OCI-LY3 (cell line): ENCODE measurements around the gene APOF.

ENCODE experiments used
- H2AFZ ChIP-seq: fragments of 200-600, 300-600 bp; shearing (Covaris generic); 2 replicates; pipeline ENCODE4 v1.6.0; 2014; ENCODE audit warnings: antibody characterized with exemption, low read depth, low read length
- H3K27ac ChIP-seq: fragments of 200-600, 300-600 bp; sonication (generic); 2 replicates; pipeline ENCODE4 v1.5.1; 2014; ENCODE audit warnings: mild to moderate bottlenecking, low read length, moderate library complexity, mixed read lengths
- H3K27me3 ChIP-seq: fragments of 200-600, 300-600 bp; sonication (generic); 2 replicates; pipeline ENCODE4 v1.6.1; 2014; ENCODE audit warnings: low read depth, low read length, mixed read lengths
- H3K36me3 ChIP-seq: fragments of 200-600, 300-600 bp; sonication (generic); replicated peaks from 2 replicates; pipeline ENCODE3; 2014; ENCODE audit warnings: low read depth, low read length, mixed read lengths
- H3K4me1 ChIP-seq: fragments of 300-600, 200-600 bp; sonication (generic); 2 replicates; pipeline ENCODE4 v1.6.1; 2014; ENCODE audit warnings: low read length, mixed read lengths
- H3K4me2 ChIP-seq: fragments of 200-600, 300-600 bp; sonication (generic); 2 replicates; pipeline ENCODE4 v1.6.1; 2014; ENCODE audit warnings: low read length, mixed read lengths
- H3K4me3 ChIP-seq: fragments of 300-600, 200-600 bp; sonication (generic); 2 replicates; pipeline ENCODE4 v1.5.1; 2014; ENCODE audit warnings: antibody characterized with exemption, mild to moderate bottlenecking, low read length, moderate library complexity
- H3K79me2 ChIP-seq: fragments of 300-600, 200-600 bp; shearing (Covaris generic); 2 replicates; pipeline ENCODE4 v1.6.1; 2014; ENCODE audit warnings: mild to moderate bottlenecking, low read length, mixed read lengths
- H3K9ac ChIP-seq: fragments of 300-600, 200-600 bp; shearing (Covaris generic); 2 replicates; pipeline ENCODE4 v1.6.0; 2014; ENCODE audit warnings: mild to moderate bottlenecking, low read length, moderate library complexity
- H3K9me3 ChIP-seq: fragments of 200-600, 300-600 bp; shearing (Covaris generic); 2 replicates; pipeline ENCODE4 v1.6.1; 2014; ENCODE audit warnings: low read length, mixed read lengths; ENCODE audit not compliant: insufficient read depth
- H4K20me1 ChIP-seq: fragments of 200-600, 300-600 bp; sonication (generic); 2 replicates; pipeline ENCODE4 v1.6.1; 2016; ENCODE audit warnings: low read length, mixed read lengths; ENCODE audit not compliant: insufficient read depth
- EZH2phosphoT487 ChIP-seq: fragments of 200-600 bp; shearing (Covaris generic); IDR thresholded peaks from 2 replicates; pipeline ENCODE4 v1.6.1; 2018; ENCODE audit warnings: antibody characterized with exemption, mixed run types, low read depth
- TF ChIP-seq, protein P1 (sequence below): fragments of 200-600, 300-600 bp; sonication (generic); IDR thresholded peaks from 2 replicates; pipeline ENCODE4 v1.5.1; 2014; ENCODE audit warnings: antibody characterized with exemption, low read length, low read depth

APOF gene, protein sequence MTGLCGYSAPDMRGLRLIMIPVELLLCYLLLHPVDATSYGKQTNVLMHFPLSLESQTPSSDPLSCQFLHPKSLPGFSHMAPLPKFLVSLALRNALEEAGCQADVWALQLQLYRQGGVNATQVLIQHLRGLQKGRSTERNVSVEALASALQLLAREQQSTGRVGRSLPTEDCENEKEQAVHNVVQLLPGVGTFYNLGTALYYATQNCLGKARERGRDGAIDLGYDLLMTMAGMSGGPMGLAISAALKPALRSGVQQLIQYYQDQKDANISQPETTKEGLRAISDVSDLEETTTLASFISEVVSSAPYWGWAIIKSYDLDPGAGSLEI

DNA sequence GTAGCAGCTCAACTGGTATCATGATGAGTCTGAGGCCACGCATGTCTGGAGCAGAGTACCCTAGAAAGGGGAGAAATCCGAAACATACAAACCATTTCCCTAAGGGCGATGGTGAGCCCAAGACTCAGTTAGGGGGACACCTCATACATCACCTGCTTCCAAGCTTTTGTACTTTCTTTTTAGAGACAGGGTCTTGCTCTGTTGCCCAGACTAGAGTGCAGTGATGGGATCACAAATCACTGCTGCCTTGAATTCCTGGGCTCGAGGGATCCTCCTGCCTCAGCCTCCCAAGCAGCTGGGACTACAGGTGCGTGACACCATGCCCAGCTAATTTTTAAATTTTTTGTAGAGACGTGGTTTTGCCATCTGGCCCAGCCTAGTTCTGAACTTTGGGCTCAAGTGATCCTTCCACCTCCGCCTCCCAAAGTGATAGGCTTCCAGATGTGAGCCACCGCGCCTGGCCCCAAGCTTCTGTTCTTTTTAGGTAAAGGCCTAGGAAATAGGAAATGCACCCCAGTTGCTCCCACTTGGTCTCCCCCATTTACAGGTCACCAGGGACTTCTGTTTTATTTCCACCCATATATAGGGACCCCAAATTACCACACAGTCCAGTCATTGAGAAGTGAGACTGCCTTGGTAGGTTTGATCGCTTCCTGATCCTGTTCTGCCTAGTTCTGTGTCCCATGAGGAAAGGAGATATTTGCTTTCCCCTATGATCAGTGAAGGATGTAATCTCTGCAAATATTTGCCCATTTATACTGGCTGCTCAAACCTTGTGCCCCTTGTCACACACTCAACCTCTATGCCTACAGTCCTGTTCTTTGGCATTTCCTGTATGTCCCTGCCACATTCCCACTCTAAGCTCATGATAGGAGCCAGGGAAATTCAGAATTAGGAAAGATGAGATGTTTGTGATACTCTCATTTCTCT is at the start of gene APOF:
APOF (minus strand) TSS at position 728 of the 930 bp plus-strand sequence; CDS start at position 616, 112 bp downstream.
- no peaks in the 10 kb centered on the region for H4K20me1 ChIP-seq
- no peaks in the 10 kb centered on the region for H3K27me3 ChIP-seq
- no peak within 1 kb of the TSS for H3K27ac ChIP-seq
- H3K4me1 ChIP-seq: peaks cover 17% of the 10 kb centered on the region
- H2AFZ ChIP-seq: no peak within 1 kb of the TSS
- H3K4me3 ChIP-seq: no peak within 1 kb of the TSS
- no peak within 1 kb of the TSS for H3K9ac ChIP-seq
- TF ChIP-seq EZH2phosphoT487: no peak
- TF ChIP-seq, protein P1, sequence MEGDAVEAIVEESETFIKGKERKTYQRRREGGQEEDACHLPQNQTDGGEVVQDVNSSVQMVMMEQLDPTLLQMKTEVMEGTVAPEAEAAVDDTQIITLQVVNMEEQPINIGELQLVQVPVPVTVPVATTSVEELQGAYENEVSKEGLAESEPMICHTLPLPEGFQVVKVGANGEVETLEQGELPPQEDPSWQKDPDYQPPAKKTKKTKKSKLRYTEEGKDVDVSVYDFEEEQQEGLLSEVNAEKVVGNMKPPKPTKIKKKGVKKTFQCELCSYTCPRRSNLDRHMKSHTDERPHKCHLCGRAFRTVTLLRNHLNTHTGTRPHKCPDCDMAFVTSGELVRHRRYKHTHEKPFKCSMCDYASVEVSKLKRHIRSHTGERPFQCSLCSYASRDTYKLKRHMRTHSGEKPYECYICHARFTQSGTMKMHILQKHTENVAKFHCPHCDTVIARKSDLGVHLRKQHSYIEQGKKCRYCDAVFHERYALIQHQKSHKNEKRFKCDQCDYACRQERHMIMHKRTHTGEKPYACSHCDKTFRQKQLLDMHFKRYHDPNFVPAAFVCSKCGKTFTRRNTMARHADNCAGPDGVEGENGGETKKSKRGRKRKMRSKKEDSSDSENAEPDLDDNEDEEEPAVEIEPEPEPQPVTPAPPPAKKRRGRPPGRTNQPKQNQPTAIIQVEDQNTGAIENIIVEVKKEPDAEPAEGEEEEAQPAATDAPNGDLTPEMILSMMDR: no peak
- H3K79me2 ChIP-seq: 0 out of 2 replicates have a peak, but pooled peaks cover 7% of the 10 kb centered on the region
- H3K9me3 ChIP-seq: no peaks in the 10 kb centered on the region
- no peaks in the 10 kb centered on the region for H3K36me3 ChIP-seq
- H3K4me2 ChIP-seq: no peak within 1 kb of the TSS

DNA sequence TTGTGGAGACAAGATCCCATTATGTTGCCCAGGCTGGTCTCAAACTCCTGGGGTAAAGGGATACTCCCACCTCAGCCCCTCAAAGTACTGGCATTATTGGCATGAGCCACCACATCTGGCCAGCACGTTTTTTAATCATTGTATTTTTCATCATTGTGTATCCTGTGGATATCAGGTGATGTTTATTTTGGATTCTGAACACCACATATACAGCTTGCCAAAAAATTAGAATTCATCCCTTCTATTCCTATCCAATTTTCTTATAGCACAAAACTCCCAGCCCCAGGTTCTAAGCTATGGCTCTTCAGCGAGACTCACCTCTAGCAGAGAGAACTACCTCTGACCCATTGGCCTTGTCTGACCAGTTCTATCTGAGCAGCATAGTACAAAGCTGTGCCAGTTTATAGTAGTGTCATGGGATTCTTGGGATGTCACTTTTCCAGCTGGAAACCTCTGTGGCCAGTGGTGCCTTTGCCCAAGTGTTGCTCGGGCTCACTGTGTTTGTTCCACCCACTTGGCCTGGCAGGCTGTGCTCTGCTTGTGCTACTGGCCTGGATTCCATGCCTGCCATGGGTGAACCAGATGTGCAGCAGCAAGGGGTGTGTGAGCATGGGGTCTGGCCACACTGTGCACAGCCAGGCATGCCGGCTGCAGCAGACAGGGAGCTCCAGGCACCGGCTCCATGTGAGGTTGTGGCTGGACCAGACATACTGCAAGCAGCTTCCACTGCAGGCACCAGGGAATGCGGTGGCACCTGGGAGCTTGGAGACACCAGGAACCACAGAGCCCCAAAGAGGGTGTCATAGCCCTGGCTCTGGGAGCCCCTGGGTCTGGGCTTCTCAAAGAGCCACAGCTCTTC is 49.4 kb upstream of the APOF start:
- Histone ChIP-seq H3K36me3 (peaks cover 18% of the 10 kb centered on the region), H2AFZ (no peak overlapping the region), H4K20me1 (no peaks in the 10 kb centered on the region), H3K27me3 (no peaks in the 10 kb centered on the region), H3K9me3 (no peaks in the 10 kb centered on the region), H3K9ac (no peak overlapping the region), H3K4me2 (no peak overlapping the region), H3K79me2 (no peaks in the 10 kb centered on the region), H3K4me1 (no peaks in the 10 kb centered on the region), H3K27ac (no peak overlapping the region), H3K4me3 (no peak overlapping the region)
- TF ChIP-seq, protein P1: no peak
- no peak for TF ChIP-seq EZH2phosphoT487

DNA sequence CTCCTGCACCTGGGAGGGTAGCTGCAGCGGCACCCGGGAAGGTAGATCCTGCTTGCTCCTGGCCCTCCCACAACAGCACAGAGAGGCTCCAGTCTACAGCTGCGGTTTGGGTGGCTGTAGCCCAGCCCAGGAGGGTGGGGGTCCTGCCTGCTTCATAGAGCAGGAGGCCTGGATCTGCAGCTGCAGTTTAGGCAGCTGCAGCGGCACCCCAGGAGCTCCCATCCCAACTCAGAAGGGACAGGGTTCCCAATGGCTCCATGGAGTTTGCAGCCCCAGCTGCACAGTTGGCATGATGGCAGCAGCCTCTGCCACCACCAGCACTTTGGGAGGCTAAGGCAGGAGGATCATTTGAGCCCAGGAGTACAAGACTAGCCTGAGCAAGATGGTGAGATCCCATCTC is 48.1 kb upstream of the APOF start:
- no peaks in the 10 kb centered on the region for H3K27me3 ChIP-seq
- H3K4me1 ChIP-seq: no peaks in the 10 kb centered on the region
- no peak overlapping the region for H3K9ac ChIP-seq
- H2AFZ ChIP-seq: no peak overlapping the region
- TF ChIP-seq, protein P1: no peak
- no peak for TF ChIP-seq EZH2phosphoT487
- H3K27ac ChIP-seq: no peak overlapping the region
- H3K36me3 ChIP-seq: peaks cover 12% of the 10 kb centered on the region
- H3K4me3 ChIP-seq: no peak overlapping the region
- H3K79me2 ChIP-seq: no peaks in the 10 kb centered on the region
- H4K20me1 ChIP-seq: no peaks in the 10 kb centered on the region
- no peak overlapping the region for H3K4me2 ChIP-seq
- H3K9me3 ChIP-seq: no peaks in the 10 kb centered on the region
